ENCODE results near the gene CHST14. TPM values are rescaled to one million over a fixed set of nuclear protein-coding genes. Genes with fewer than 3 reads are reported as not detected.

CHST14 gene
- total and polyA plus RNA-seq, 7 donors, result 2.5 to 5.3 (median 4.1) TPM

DNA sequence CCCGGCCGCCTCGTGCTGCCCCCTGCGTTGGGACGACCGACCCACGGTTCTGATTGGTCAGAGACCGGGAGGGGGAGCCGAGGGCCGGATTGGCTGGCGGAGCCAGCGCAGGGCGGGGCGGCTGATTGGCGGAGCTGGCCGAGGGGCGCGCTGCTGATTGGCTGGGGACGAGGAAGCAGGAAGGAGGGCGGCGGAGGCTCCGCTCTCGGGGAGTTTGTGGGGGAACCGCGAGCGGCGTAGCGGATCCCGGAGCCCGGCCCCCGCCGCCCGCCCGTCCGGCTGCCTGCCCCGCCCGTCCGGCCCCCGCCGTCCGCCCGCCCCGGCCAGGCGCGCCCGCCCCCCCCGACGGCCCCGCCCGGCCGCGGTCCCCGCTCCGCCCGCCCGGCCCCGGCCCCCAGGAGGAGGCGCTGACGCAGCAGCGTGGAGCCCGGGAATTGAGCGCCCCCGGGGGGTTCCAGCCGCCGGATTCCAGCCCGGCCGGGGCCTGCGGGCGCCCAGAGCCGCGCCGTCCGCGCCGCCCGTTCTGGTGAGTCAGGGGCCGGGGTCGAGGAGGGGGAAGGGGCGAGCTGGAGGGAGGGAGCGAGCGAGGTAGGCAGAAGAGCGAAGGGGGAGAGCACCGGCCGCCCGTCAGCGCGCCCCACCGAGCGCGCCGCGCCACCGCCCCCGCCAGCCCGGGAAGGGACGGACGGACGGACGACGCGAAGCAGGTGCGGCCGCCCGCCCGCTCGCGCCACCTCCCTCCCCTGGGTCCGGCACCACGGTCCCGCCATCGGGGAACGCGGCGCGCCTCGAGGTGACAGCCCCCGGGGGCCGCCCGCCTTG lies 29.8 kb upstream of the CHST14 start, which contains the start of gene BAHD1:
BAHD1 (plus strand) TSS at position 211 of the 822 bp plus-strand sequence. CDS start 17,512 bp downstream, outside the sequence.
- Histone ChIP-seq H3K36me3 (ENCODE audit: insufficient read depth in 1 of 2, low read depth in 1 of 2) (no peaks in the 10 kb centered on the region), H3K9me3 (no peaks in the 10 kb centered on the region), H3K4me3 (peak within 1 kb of the TSS; percentile 89), H3K27me3 (ENCODE audit: insufficient read depth in 3 of 3, low read length in 2 of 3) (peaks cover 0 to 25% (median 9%) of the 10 kb centered on the region in 3 donors), H3K27ac (peak within 1 kb of the TSS; percentile 76), H3K4me1 (peaks cover 25% of the 10 kb centered on the region)
- DNase-seq, result peak; percentile 97 to 99
- TF ChIP-seq, protein P1, sequence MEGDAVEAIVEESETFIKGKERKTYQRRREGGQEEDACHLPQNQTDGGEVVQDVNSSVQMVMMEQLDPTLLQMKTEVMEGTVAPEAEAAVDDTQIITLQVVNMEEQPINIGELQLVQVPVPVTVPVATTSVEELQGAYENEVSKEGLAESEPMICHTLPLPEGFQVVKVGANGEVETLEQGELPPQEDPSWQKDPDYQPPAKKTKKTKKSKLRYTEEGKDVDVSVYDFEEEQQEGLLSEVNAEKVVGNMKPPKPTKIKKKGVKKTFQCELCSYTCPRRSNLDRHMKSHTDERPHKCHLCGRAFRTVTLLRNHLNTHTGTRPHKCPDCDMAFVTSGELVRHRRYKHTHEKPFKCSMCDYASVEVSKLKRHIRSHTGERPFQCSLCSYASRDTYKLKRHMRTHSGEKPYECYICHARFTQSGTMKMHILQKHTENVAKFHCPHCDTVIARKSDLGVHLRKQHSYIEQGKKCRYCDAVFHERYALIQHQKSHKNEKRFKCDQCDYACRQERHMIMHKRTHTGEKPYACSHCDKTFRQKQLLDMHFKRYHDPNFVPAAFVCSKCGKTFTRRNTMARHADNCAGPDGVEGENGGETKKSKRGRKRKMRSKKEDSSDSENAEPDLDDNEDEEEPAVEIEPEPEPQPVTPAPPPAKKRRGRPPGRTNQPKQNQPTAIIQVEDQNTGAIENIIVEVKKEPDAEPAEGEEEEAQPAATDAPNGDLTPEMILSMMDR (IDR thresholded peaks at IDR 0.05), result no peak
- intact Hi-C loops (cut with DNase I), result loop anchor here in 1 of 2 donors (5.0 kb wide), 1 partner anchor 66 kb away; no protein-coding TSS in a partner anchor
- 1% methylated on average over 26 to 119 of the region's 119 CpGs for WGBS, 3 donors
- ATAC-seq, result peak; percentile 92 to 95 (median 92)

DNA sequence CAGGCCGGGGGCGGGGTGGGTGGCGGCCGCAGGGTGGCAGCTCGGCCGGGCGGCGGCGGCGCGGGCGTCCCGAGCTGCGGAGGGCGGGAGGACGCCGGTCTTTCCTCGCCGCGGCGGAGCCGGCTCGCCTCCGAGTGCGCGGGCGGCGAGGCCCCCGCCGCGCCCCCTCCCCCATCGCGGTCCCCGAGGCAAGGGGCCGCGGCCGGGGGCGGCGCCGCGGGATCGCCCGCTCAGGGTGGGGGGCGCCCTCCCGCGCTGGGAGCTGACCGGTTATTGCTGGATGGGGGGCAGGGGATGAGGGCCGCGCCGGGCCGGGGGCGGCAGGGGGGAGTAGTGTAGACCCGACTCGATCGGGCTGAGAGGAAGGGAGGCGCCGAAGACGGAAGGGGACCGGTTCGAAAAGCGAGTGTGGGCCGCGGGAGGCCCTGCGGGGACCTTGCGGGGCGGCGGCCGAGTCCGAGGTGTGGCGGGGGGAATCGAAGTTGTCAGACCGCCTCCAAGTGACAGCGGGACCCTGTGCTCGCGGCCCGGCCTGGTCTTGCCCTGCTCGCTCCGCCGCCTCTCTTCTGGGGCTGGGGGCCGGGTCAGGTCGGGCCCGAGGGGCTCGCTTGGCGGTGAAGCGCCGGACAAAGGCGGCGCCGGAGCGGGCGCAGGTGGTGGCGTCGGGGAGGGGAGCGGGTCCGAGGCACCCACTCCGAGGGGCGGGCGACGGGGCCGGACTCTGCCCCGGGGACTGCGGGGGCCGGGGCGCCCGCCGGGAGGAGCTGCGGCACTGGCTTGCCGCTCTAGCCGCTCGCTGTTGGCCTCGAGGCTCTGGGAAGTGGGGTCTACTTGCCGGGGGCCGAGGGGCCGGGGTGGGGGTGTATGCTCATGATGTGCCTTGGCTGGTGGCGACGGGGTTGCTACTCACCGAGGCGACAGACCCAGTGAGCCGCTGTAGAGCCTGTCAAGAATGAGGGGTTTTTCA lies 28.9 kb upstream of the CHST14 start:
- TF ChIP-seq, protein P1 (IDR thresholded peaks at IDR 0.05), result peak; percentile 13
- peak in 1 of 2 donors; percentile 60 for DNase-seq
- peak in 1 of 4 donors; percentile 10 for ATAC-seq
- H3K27ac ChIP-seq, result peak overlapping the region; percentile 76
- intact Hi-C loops (cut with DNase I), result loop anchor here (2.0 to 5.0 kb wide), 2 partner anchors 65 kb away; no protein-coding TSS in a partner anchor
- H3K4me3 ChIP-seq, result peak overlapping the region; percentile 89
- H3K27me3 ChIP-seq (ENCODE audit: insufficient read depth in 3 of 3, low read length in 2 of 3), result peaks cover 0 to 17% (median 5%) of the 10 kb centered on the region in 3 donors
- 2 to 4% (median 3%) methylated on average over 52 to 119 of the region's 119 CpGs for WGBS, 3 donors
- H3K9me3 ChIP-seq, result no peaks in the 10 kb centered on the region
- peaks cover 21% of the 10 kb centered on the region for H3K4me1 ChIP-seq
- H3K36me3 ChIP-seq (ENCODE audit: insufficient read depth in 1 of 2, low read depth in 1 of 2), result no peaks in the 10 kb centered on the region

DNA sequence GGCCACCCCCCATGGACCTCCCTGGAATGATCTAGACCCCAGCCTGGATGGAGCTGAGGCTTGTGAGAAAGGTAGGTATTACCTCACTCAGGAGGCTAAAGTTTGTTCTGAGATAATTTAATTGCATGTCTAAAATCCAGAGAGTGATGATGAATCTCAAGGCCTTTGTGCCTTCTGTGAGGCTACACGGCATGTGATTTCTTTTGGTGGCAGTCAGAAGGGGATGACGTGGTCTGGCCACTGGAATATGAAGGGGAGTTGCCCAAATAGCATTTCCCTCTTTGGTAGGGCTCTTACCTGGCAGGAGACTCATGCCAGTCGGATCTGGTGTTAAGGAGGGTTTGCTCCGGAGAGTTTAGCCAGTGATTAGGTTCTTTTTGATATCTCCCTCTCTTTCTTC lies 27.5 kb upstream of the CHST14 start:
- intact Hi-C loops (cut with DNase I), result loop anchor here (2.0 to 5.0 kb wide), 2 partner anchors 64 kb away; no protein-coding TSS in a partner anchor
- TF ChIP-seq, protein P1 (IDR thresholded peaks at IDR 0.05), result no peak
- DNase-seq (no peak), ATAC-seq (no peak)
- peak overlapping the region; percentile 89 for H3K4me3 ChIP-seq
- H3K4me1 ChIP-seq, result peaks cover 19% of the 10 kb centered on the region
- H3K27me3 ChIP-seq (ENCODE audit: insufficient read depth in 3 of 3, low read length in 2 of 3), result peaks cover 0 to 4% (median 0%) of the 10 kb centered on the region in 3 donors
- no peak overlapping the region for H3K27ac ChIP-seq
- H3K36me3 ChIP-seq (ENCODE audit: insufficient read depth in 1 of 2, low read depth in 1 of 2), result no peaks in the 10 kb centered on the region
- no peaks in the 10 kb centered on the region for H3K9me3 ChIP-seq
- 81 to 94% (median 86%) methylated on average over 4 of the region's 4 CpGs for WGBS, 3 donors

DNA sequence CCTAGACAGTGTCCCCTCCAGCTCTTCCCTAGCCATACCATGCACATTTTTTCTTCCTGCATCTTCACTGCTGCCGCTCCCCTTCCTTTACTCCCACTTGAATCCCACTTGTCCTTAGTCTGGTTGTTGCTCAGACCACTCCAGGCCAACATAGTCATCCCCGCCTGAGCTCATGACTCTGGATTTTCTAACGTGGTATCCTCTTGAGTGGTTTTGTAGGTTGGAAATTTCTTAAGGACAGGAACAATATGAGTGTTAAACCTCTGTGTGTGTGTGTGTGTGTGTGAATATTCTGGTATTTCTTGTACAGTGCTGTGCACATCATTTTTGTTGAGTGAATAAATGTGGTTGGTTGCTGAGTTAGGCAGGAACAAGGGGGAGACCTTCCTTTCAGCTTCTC lies 26.9 kb upstream of the CHST14 start:
- DNase-seq, result no peak
- no peak for ATAC-seq
- no peaks in the 10 kb centered on the region for H3K27me3 ChIP-seq (ENCODE audit: insufficient read depth in 3 of 3, low read length in 2 of 3)
- H3K9me3 ChIP-seq, result no peaks in the 10 kb centered on the region
- TF ChIP-seq, protein P1 (IDR thresholded peaks at IDR 0.05), result no peak
- peaks cover 19% of the 10 kb centered on the region for H3K4me1 ChIP-seq
- no peak overlapping the region for H3K27ac ChIP-seq
- no peak overlapping the region for H3K4me3 ChIP-seq
- intact Hi-C loops (cut with DNase I), result loop anchor here (2.0 to 5.0 kb wide), 2 partner anchors 63 kb away; no protein-coding TSS in a partner anchor
- WGBS, 3 donors, result 79 to 81% (median 81%) methylated on average over 3 of the region's 3 CpGs
- H3K36me3 ChIP-seq (ENCODE audit: insufficient read depth in 1 of 2, low read depth in 1 of 2), result no peaks in the 10 kb centered on the region

All from psoas muscle (tissue), 8 donors.